ENCODE measurements around the gene GUCY1B1. TPM values are rescaled to one million over a fixed set of nuclear protein-coding genes. Genes with fewer than 3 reads are reported as not detected.
A peak's percentile ranks its signal among the peaks of the same experiment; 100 is the strongest.

The GUCY1B1 gene
- polyA plus RNA-seq, 1 of the 3 experiments (the other 2 are of a cell fraction), result 0.38 TPM

DNA sequence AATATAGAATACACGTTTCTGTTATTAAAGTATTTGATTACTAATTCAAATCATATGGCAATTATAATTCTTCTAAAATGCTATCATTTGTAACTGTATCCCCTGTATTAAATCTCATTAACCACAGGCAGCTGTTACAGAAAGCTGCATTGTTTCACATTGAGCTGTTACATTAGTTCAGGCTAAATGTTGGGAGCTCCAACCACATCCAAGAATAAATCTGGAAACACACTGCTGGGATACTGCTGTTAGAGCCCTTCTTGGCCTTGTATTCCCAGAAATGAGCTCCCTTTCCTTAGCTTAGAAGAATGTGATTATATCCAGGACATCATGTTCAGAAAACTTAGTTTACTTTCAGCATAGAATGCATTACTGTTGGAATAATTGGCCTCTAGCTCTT, 48.2 kb downstream of the GUCY1B1 start:
- H2AFZ ChIP-seq (ENCODE audit: low read depth), result no peak overlapping the region
- no peak for DNase-seq
- peak overlapping the region in 1 of 2 experiments; percentile 50; a peak in 2 of 4 replicates for H3K27ac ChIP-seq (ENCODE audit: low read depth in 2 of 2, low read length in 1 of 2)
- H3F3A ChIP-seq (replicated peaks; ENCODE audit: insufficient read depth), result peaks cover 8% of the 10 kb centered on the region
- no peaks in the 10 kb centered on the region for H3K27me3 ChIP-seq (ENCODE audit: insufficient read depth)
- H3K4me3 ChIP-seq (ENCODE audit: low read depth in 2 of 2, low read length in 1 of 2), result no peak overlapping the region
- ChIA-PET CTCF (interaction anchor here (1.0 to 2.1 kb wide), 4 partner anchors 12 to 147 kb away, joined by 3 to 6 read pairs (median 4); partner anchors contain the start of gene CTSO), POLR2A (interaction anchor here (0.8 kb wide), 1 partner anchor 146 kb away, joined by 3 read pairs; the partner anchor contains the start of gene CTSO)
- no peak overlapping the region for H3K9ac ChIP-seq
- 0 out of 4 replicates have a peak, but pooled peaks cover 0 to 3% of the 10 kb centered on the region in 2 experiments for H3K4me1 ChIP-seq (ENCODE audit: control insufficient read depth in 1 of 2, insufficient read depth in 2 of 2, low read depth in 1 of 2, low read length in 1 of 2)
- no peaks in the 10 kb centered on the region for H3K79me2 ChIP-seq (ENCODE audit: insufficient read depth)
- H4K20me1 ChIP-seq (ENCODE audit: insufficient read depth), result no peaks in the 10 kb centered on the region
- H3K9me2 ChIP-seq, result no peaks in the 10 kb centered on the region
- no peaks in the 10 kb centered on the region for H3K36me3 ChIP-seq (replicated peaks in 1 of 2; ENCODE audit: control insufficient read depth in 1 of 2, insufficient read depth in 2 of 2, low read length in 1 of 2)
- H3K9me3 ChIP-seq, result no peaks in the 10 kb centered on the region
- no peak overlapping the region for H3K4me2 ChIP-seq
- TF ChIP-seq RCOR1 (IDR thresholded peaks at IDR 0.05; ENCODE audit: low read length) (no peak), TCF12 (IDR thresholded peaks at IDR 0.05) (peak; percentile 38; the same call in 1 of the 2 replicates)
- 6% methylated on average over 1 of the region's 1 CpG for WGBS (ENCODE audit: low lambda C conversion rate)

DNA sequence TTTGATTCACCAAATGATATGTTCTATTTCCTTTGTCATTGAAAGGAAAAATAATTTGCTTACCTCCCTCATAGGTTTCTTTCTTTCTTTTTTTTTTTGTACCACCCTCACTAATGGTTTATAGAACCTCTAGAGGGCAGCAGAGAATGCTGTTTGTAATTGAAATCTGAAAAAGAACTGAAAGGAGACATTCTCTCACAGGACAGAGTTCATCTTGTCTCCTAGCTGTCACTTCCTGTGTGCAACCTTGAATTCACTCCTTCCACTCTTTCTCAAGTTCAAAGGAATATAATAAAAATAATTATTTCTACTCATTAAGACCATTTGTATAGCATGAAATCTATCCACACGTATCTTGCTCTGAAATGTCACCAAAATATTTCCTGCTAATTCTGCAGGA, 51.0 kb downstream of the GUCY1B1 start:
- DNase-seq, result peak; percentile 41
- Histone ChIP-seq H3K27me3 (ENCODE audit: insufficient read depth) (no peaks in the 10 kb centered on the region), H3K4me2 (no peak overlapping the region), H3K9me2 (no peaks in the 10 kb centered on the region), H3K9ac (no peak overlapping the region), H3K27ac (ENCODE audit: low read depth in 2 of 2, low read length in 1 of 2) (no peak overlapping the region), H3K4me1 (ENCODE audit: control insufficient read depth in 1 of 2, insufficient read depth in 2 of 2, low read depth in 1 of 2, low read length in 1 of 2) (0 out of 4 replicates have a peak, but pooled peaks cover 0 to 3% of the 10 kb centered on the region in 2 experiments), H3K79me2 (ENCODE audit: insufficient read depth) (no peaks in the 10 kb centered on the region), H3K9me3 (no peaks in the 10 kb centered on the region), H3K4me3 (ENCODE audit: low read depth in 2 of 2, low read length in 1 of 2) (no peak overlapping the region; a peak in 1 of 4 replicates), H3F3A (replicated peaks; ENCODE audit: insufficient read depth) (peaks cover 6% of the 10 kb centered on the region), H2AFZ (ENCODE audit: low read depth) (peak overlapping the region; percentile 60; the same call in 1 of the 2 replicates), H3K36me3 (replicated peaks in 1 of 2; ENCODE audit: control insufficient read depth in 1 of 2, insufficient read depth in 2 of 2, low read length in 1 of 2) (no peaks in the 10 kb centered on the region), H4K20me1 (ENCODE audit: insufficient read depth) (no peaks in the 10 kb centered on the region)
- WGBS (ENCODE audit: low lambda C conversion rate), result 75% methylated on average over 1 of the region's 1 CpG
- peak; percentile 21 for TF ChIP-seq CHD2 (IDR thresholded peaks at IDR 0.05; ENCODE audit: low read length, partially characterized antibody)
- TF ChIP-seq ELF1 (IDR thresholded peaks at IDR 0.05), result no peak
- TF ChIP-seq USF2 (IDR thresholded peaks at IDR 0.05; ENCODE audit: borderline replicate concordance, low read depth, low read length), result no peak
- TF ChIP-seq, protein P1, sequence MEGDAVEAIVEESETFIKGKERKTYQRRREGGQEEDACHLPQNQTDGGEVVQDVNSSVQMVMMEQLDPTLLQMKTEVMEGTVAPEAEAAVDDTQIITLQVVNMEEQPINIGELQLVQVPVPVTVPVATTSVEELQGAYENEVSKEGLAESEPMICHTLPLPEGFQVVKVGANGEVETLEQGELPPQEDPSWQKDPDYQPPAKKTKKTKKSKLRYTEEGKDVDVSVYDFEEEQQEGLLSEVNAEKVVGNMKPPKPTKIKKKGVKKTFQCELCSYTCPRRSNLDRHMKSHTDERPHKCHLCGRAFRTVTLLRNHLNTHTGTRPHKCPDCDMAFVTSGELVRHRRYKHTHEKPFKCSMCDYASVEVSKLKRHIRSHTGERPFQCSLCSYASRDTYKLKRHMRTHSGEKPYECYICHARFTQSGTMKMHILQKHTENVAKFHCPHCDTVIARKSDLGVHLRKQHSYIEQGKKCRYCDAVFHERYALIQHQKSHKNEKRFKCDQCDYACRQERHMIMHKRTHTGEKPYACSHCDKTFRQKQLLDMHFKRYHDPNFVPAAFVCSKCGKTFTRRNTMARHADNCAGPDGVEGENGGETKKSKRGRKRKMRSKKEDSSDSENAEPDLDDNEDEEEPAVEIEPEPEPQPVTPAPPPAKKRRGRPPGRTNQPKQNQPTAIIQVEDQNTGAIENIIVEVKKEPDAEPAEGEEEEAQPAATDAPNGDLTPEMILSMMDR (IDR thresholded peaks at IDR 0.05), result peak; percentile 80
- TF ChIP-seq ZBTB33 (IDR thresholded peaks at IDR 0.05; ENCODE audit: borderline replicate concordance, low read depth), result no peak
- no peak for TF ChIP-seq USF1 (IDR thresholded peaks at IDR 0.05; ENCODE audit: borderline replicate concordance, low read depth)
- TF ChIP-seq TEAD4 (IDR thresholded peaks at IDR 0.05; ENCODE audit: borderline replicate concordance, insufficient read depth), result no peak
- TF ChIP-seq RAD21 (IDR thresholded peaks at IDR 0.05; ENCODE audit: low read length), result peak; percentile 82
- peak; percentile 48; the same call in 1 of the 2 replicates for TF ChIP-seq SMC3 (IDR thresholded peaks at IDR 0.05; ENCODE audit: low read depth, low read length)
- no peak for TF ChIP-seq RXRA (IDR thresholded peaks at IDR 0.05; ENCODE audit: borderline replicate concordance, low read depth)
- TF ChIP-seq, protein P2, sequence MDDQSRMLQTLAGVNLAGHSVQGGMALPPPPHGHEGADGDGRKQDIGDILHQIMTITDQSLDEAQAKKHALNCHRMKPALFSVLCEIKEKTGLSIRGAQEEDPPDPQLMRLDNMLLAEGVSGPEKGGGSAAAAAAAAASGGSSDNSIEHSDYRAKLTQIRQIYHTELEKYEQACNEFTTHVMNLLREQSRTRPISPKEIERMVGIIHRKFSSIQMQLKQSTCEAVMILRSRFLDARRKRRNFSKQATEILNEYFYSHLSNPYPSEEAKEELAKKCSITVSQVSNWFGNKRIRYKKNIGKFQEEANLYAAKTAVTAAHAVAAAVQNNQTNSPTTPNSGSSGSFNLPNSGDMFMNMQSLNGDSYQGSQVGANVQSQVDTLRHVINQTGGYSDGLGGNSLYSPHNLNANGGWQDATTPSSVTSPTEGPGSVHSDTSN (IDR thresholded peaks at IDR 0.05), result no peak
- TF ChIP-seq GABPA (IDR thresholded peaks at IDR 0.05; ENCODE audit: low read depth), result peak; percentile 63; the same call in 1 of the 2 replicates
- POLR2A ChIA-PET, result no interaction called here
- CTCF ChIA-PET, result interaction anchor here (0.7 to 4.0 kb wide), 18 partner anchors 9 to 424 kb away, joined by 3 to 28 read pairs (median 3); partner anchors contain the start of gene CTSO

Measured in SK-N-SH (cell line).